Measurements from ENCODE around the gene MSS51.

DNA sequence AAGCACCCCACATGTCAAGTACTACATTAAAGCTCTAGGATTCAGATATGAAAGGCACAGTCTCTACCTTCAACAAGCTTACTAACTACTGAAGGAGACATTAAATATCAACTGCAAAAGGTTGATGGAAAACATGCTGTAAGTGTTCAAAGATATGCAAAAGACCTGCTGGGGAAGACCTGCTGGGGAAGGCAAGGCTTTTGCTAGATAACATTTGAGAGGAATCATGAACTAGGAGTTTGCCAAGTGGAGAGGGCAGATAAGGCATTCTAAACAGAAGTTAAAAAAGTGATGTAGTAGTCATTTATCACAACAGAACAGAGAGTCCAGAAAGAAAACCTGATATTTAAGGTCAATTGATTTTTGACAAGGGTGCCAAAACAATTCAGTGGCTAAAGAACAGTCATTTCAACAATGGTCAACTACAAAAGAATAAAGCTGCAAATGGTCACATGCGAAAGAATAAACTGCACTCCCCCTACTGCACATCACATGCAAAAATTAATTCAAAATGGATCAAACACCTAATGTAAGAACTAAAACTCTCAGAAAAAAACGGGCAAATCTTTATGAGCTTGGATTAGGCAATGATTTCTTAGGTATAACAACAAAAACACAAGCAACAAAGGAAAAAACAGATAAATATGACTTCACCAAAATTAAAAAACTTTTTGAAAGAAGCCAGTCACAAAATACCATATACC, 23.0 kb upstream of the MSS51 start:
- TF ChIP-seq, protein P1, sequence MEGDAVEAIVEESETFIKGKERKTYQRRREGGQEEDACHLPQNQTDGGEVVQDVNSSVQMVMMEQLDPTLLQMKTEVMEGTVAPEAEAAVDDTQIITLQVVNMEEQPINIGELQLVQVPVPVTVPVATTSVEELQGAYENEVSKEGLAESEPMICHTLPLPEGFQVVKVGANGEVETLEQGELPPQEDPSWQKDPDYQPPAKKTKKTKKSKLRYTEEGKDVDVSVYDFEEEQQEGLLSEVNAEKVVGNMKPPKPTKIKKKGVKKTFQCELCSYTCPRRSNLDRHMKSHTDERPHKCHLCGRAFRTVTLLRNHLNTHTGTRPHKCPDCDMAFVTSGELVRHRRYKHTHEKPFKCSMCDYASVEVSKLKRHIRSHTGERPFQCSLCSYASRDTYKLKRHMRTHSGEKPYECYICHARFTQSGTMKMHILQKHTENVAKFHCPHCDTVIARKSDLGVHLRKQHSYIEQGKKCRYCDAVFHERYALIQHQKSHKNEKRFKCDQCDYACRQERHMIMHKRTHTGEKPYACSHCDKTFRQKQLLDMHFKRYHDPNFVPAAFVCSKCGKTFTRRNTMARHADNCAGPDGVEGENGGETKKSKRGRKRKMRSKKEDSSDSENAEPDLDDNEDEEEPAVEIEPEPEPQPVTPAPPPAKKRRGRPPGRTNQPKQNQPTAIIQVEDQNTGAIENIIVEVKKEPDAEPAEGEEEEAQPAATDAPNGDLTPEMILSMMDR (IDR thresholded peaks at IDR 0.05) = no peak
- TF ChIP-seq POLR2A (IDR thresholded peaks at IDR 0.05) = no peak
